ENCODE data around the gene A3GALT2. TPM values are rescaled to one million over a fixed set of nuclear protein-coding genes. Genes with fewer than 3 reads are reported as not detected.

Gene A3GALT2
- total and polyA plus RNA-seq, 2 donors (not counting 1 experiment from before 2014, with no cell fraction given): not detected

- Mint-ChIP-seq H3K9me3 (ENCODE audit: insufficient read depth) (no peaks in the 10 kb centered on the region), H3K4me3 (no peak overlapping the region)
- TF ChIP-seq EZH2 (IDR thresholded peaks at IDR 0.05; ENCODE audit: borderline replicate concordance, insufficient read depth, low read depth, low read length, poor library complexity, severe bottlenecking) (no peak), CTCF (IDR thresholded peaks at IDR 0.05) (no peak)
Observed at GRCh38 chr1:33282791-33283190, 38.1 kb downstream of the A3GALT2 start.

GRCh38 chr1:33281554-33282303 is 39.2 kb downstream of the A3GALT2 start:
- POLR2A ChIA-PET: interaction anchor here (0.6 kb wide), 1 partner anchor 1005 kb away, joined by 5 read pairs; no protein-coding TSS in a partner anchor
- no peak overlapping the region for H3K27ac ChIP-seq (ENCODE audit: low read length in 2 of 2)
- no peaks in the 10 kb centered on the region for H3K27me3 ChIP-seq (replicated peaks in 1 of 4; ENCODE audit: control extremely low read depth in 1 of 4, control insufficient read depth in 3 of 4, insufficient read depth in 4 of 4, low read length in 3 of 4)
- Mint-ChIP-seq H3K4me1 (no peaks in the 10 kb centered on the region), H3K27me3 (no peaks in the 10 kb centered on the region), H3K4me3 (no peak overlapping the region), H3K9me3 (ENCODE audit: insufficient read depth) (no peaks in the 10 kb centered on the region), H3K27ac (no peak overlapping the region)
- ATAC-seq (ENCODE audit: low read depth): no peak
- H3K4me1 ChIP-seq (ENCODE audit: control insufficient read depth in 2 of 2, insufficient read depth in 2 of 2, low read length in 2 of 2): no peaks in the 10 kb centered on the region
- 96% methylated on average over 14 of the region's 17 CpGs for WGBS (ENCODE audit: insufficient coverage)
- DNase-seq: no peak
- H3K36me3 ChIP-seq (replicated peaks in 1 of 2; ENCODE audit: control extremely low read depth in 1 of 2, control insufficient read depth in 1 of 2, extremely low read depth in 1 of 2, insufficient read depth in 2 of 2, low read length in 1 of 2): peaks cover 0 to 70% of the 10 kb centered on the region in 2 experiments
- no peaks in the 10 kb centered on the region for H4K20me1 ChIP-seq (ENCODE audit: control insufficient read depth, insufficient read depth, low read length, poor library complexity, severe bottlenecking)
- H3K4me3 ChIP-seq (ENCODE audit: control extremely low read depth in 1 of 5, extremely low read depth in 1 of 5, insufficient read depth in 1 of 5, low read depth in 2 of 5, low read length in 4 of 5): no peak overlapping the region
- TF ChIP-seq EZH2 (IDR thresholded peaks at IDR 0.05; ENCODE audit: borderline replicate concordance, insufficient read depth, low read depth, low read length, poor library complexity, severe bottlenecking) (no peak), CTCF (IDR thresholded peaks at IDR 0.05) (no peak)
- H3K9ac ChIP-seq (ENCODE audit: low read length): no peak overlapping the region
- intact Hi-C loops (cut with micrococcal nuclease): no loop called here
- peaks cover 4% of the 10 kb centered on the region for H3K79me2 ChIP-seq (ENCODE audit: control insufficient read depth, insufficient read depth, low read length)
- CTCF ChIA-PET: interaction anchor here (1.2 to 2.7 kb wide), 3 partner anchors 14 to 17 kb away, joined by 4 to 9 read pairs (median 5); no protein-coding TSS in a partner anchor
- no peaks in the 10 kb centered on the region for H3K9me3 ChIP-seq (ENCODE audit: control extremely low read depth in 1 of 3, control insufficient read depth in 2 of 3, insufficient read depth in 1 of 3, low read length in 2 of 3)
- no peak overlapping the region for H2AFZ ChIP-seq (ENCODE audit: insufficient read depth, low read depth, low read length, poor library complexity, severe bottlenecking)
- H3K4me2 ChIP-seq (replicated peaks; ENCODE audit: low read depth, low read length, poor library complexity, severe bottlenecking): no peak overlapping the region

More at GRCh38 chr1:33282791-33283190, 38.1 kb downstream of the A3GALT2 start:
- Histone ChIP-seq H3K27ac (ENCODE audit: low read length in 2 of 2) (no peak overlapping the region), H3K9me3 (ENCODE audit: control extremely low read depth in 1 of 3, control insufficient read depth in 2 of 3, insufficient read depth in 1 of 3, low read length in 2 of 3) (no peaks in the 10 kb centered on the region), H3K4me3 (ENCODE audit: control extremely low read depth in 1 of 5, extremely low read depth in 1 of 5, insufficient read depth in 1 of 5, low read depth in 2 of 5, low read length in 4 of 5) (no peak overlapping the region), H4K20me1 (ENCODE audit: control insufficient read depth, insufficient read depth, low read length, poor library complexity, severe bottlenecking) (no peaks in the 10 kb centered on the region), H3K4me1 (ENCODE audit: control insufficient read depth in 2 of 2, insufficient read depth in 2 of 2, low read length in 2 of 2) (no peaks in the 10 kb centered on the region), H3K9ac (ENCODE audit: low read length) (no peak overlapping the region), H3K4me2 (replicated peaks; ENCODE audit: low read depth, low read length, poor library complexity, severe bottlenecking) (no peak overlapping the region), H2AFZ (ENCODE audit: insufficient read depth, low read depth, low read length, poor library complexity, severe bottlenecking) (no peak overlapping the region), H3K27me3 (replicated peaks in 1 of 4; ENCODE audit: control extremely low read depth in 1 of 4, control insufficient read depth in 3 of 4, insufficient read depth in 4 of 4, low read length in 3 of 4) (no peaks in the 10 kb centered on the region), H3K79me2 (ENCODE audit: control insufficient read depth, insufficient read depth, low read length) (no peaks in the 10 kb centered on the region), H3K36me3 (replicated peaks in 1 of 2; ENCODE audit: control extremely low read depth in 1 of 2, control insufficient read depth in 1 of 2, extremely low read depth in 1 of 2, insufficient read depth in 2 of 2, low read length in 1 of 2) (peaks cover 0 to 65% of the 10 kb centered on the region in 2 experiments)
- CTCF ChIA-PET: interaction anchor here (1.2 to 2.7 kb wide), 2 partner anchors 13 to 16 kb away, joined by 5 to 9 read pairs; no protein-coding TSS in a partner anchor
- WGBS (ENCODE audit: insufficient coverage): 96% methylated on average over 3 of the region's 3 CpGs
- DNase-seq: no peak
- H3K27me3 Mint-ChIP-seq: no peaks in the 10 kb centered on the region
- intact Hi-C loops (cut with micrococcal nuclease): no loop called here
- no peak overlapping the region for H3K27ac Mint-ChIP-seq
- H3K4me1 Mint-ChIP-seq: no peaks in the 10 kb centered on the region
- no peak for ATAC-seq (ENCODE audit: low read depth)
- POLR2A ChIA-PET: no interaction called here
